ENCODE measurements around the gene EBLN1.

The EBLN1 gene

DNA sequence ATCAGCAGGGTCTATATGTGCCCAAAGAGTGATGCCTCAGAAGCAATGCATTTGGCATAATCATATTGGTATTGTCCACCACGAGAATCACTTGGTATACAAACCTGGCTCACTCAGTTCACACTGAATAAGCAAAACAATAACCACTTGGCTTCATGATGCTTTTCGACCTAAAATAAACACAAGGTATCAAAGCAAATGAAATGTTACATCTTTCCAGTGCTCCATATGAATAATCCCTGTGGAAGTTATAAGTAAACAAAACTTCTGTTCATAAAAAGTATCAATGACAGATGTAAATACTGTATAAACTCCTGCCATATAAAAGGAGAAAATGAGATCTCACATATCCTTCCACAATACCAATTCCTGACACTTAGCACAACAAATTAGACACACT is 29.8 kb upstream of the EBLN1 start:
- no peak overlapping the region for H3K27ac ChIP-seq (ENCODE audit: low read length)

DNA sequence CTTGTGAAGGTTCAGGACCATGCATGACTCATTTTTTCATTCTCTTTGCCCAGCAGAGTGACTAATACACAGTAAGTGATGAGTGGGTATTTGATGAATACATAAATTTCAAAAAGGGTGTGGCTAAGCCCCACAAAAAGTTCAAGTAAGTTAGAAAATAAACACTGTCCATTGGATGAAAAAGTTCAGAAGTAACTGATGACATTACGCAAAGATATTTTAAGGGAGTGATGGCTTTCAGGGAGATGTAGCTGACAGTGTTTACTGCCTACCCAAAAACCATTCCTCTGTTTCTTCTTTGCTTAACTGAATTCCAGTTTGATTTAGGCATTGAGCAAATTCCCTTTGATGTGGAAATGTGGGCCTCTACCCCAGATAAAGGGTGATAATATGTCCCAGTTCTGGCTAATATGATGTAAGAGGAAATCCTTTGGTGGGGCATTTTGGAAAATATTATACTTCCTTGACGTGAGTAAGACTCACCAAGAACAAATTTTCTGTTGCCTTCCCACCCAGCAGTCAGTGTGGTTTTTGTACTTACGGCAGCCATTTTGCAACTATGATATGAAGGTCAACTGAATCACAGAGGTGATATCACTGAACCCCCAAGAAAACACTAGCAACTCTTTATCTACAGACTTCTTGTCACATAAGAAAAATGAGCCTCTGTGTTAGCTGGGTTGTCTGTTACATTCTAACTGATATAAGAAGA is 29.0 kb upstream of the EBLN1 start:
- Histone ChIP-seq H3K4me1 (ENCODE audit: control insufficient read depth, insufficient read depth, low read length) (no peaks in the 10 kb centered on the region), H3K9ac (ENCODE audit: low read length in 2 of 2) (no peak overlapping the region), H3K27me3 (ENCODE audit: control insufficient read depth in 1 of 2, insufficient read depth in 2 of 2, low read length in 2 of 2) (no peaks in the 10 kb centered on the region), H3K36me3 (ENCODE audit: control insufficient read depth in 2 of 2, insufficient read depth in 2 of 2, low read length in 2 of 2) (no peaks in the 10 kb centered on the region), H3K4me3 (ENCODE audit: low read length in 2 of 2) (no peak overlapping the region), H3K9me3 (ENCODE audit: control insufficient read depth in 2 of 2, low read length in 2 of 2) (no peaks in the 10 kb centered on the region), H3K27ac (ENCODE audit: low read length) (no peak overlapping the region)

More for the DNA sequence above, 29.8 kb upstream of the EBLN1 start:
- Histone ChIP-seq H3K4me3 (ENCODE audit: low read length in 2 of 2) (no peak overlapping the region), H3K9me3 (ENCODE audit: control insufficient read depth in 2 of 2, low read length in 2 of 2) (no peaks in the 10 kb centered on the region), H3K27me3 (ENCODE audit: control insufficient read depth in 1 of 2, insufficient read depth in 2 of 2, low read length in 2 of 2) (no peaks in the 10 kb centered on the region), H3K9ac (ENCODE audit: low read length in 2 of 2) (no peak overlapping the region), H3K36me3 (ENCODE audit: control insufficient read depth in 2 of 2, insufficient read depth in 2 of 2, low read length in 2 of 2) (no peaks in the 10 kb centered on the region), H3K4me1 (ENCODE audit: control insufficient read depth, insufficient read depth, low read length) (no peaks in the 10 kb centered on the region)

DNA sequence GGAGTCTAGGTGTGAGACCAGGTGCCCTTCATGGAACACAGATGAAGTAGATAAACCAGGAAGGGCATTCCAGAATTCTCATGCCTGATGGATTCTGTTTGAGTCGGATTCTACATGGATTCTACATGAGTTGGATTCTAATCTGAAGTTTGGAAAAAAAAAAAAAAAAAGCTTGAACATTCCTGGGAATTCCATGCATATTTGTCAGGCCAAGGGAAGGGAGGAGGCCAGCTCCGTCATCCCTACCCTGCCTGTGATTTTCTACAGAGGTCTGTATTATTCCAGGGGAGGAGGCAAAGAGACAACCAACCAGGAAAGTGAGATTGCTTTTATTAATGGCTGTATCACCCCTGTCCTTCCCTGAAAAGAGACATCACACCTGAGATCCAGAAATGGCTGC is 27.8 kb upstream of the EBLN1 start:
- no peak overlapping the region for H3K27ac ChIP-seq (ENCODE audit: low read length)
- H3K9ac ChIP-seq (ENCODE audit: low read length in 2 of 2): no peak overlapping the region
- no peaks in the 10 kb centered on the region for H3K4me1 ChIP-seq (ENCODE audit: control insufficient read depth, insufficient read depth, low read length)
- peaks cover 0 to 3% of the 10 kb centered on the region in 2 donors for H3K27me3 ChIP-seq (ENCODE audit: control insufficient read depth in 1 of 2, insufficient read depth in 2 of 2, low read length in 2 of 2)
- H3K9me3 ChIP-seq (ENCODE audit: control insufficient read depth in 2 of 2, low read length in 2 of 2): no peaks in the 10 kb centered on the region
- no peaks in the 10 kb centered on the region for H3K36me3 ChIP-seq (ENCODE audit: control insufficient read depth in 2 of 2, insufficient read depth in 2 of 2, low read length in 2 of 2)
- H3K4me3 ChIP-seq (ENCODE audit: low read length in 2 of 2): no peak overlapping the region

DNA sequence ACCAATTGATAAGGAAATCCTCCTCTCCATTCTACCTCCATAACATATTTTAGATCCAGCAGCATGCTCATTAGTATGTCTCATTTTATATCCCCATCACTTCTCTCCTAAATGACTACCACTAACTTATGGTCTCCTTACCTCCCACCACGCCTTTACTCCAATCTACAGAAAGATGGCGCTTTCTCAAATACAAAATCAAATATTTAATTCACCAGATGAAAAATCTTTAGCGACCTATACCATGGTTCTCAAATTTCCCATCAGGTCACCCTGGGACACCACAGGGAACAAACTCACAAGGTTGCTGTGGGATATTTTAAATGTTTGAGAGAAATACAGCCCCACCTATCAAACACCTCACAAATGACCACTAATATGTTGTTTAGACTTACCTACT is 27.0 kb upstream of the EBLN1 start:
- Histone ChIP-seq H3K9me3 (ENCODE audit: control insufficient read depth in 2 of 2, low read length in 2 of 2) (no peaks in the 10 kb centered on the region), H3K27me3 (ENCODE audit: control insufficient read depth in 1 of 2, insufficient read depth in 2 of 2, low read length in 2 of 2) (peaks cover 0 to 4% of the 10 kb centered on the region in 2 donors), H3K27ac (ENCODE audit: low read length) (no peak overlapping the region), H3K4me1 (ENCODE audit: control insufficient read depth, insufficient read depth, low read length) (no peaks in the 10 kb centered on the region), H3K9ac (ENCODE audit: low read length in 2 of 2) (no peak overlapping the region), H3K4me3 (ENCODE audit: low read length in 2 of 2) (no peak overlapping the region), H3K36me3 (ENCODE audit: control insufficient read depth in 2 of 2, insufficient read depth in 2 of 2, low read length in 2 of 2) (no peaks in the 10 kb centered on the region)

DNA sequence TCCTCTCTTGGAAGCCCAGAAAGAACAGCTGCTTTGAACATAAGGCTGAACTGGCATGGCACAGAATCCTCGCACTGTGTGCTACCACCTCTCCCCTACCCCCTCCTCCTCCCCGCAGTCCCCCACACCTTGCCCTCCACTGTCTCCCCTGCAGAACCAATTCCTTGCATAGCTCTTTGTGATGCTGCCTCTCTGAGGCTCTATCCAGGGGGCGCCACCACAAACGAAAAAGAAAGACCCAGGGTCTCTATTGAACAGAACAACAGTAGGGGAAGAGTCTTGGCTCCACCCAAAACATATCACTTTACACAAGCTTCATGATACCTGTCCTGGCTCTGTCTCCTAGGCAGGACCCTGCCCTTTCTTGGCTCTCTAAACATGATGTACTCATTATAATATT is 26.2 kb upstream of the EBLN1 start:
- no peak overlapping the region for H3K4me3 ChIP-seq (ENCODE audit: low read length in 2 of 2)
- no peak overlapping the region for H3K9ac ChIP-seq (ENCODE audit: low read length in 2 of 2)
- H3K27ac ChIP-seq (ENCODE audit: low read length): no peak overlapping the region
- H3K27me3 ChIP-seq (ENCODE audit: control insufficient read depth in 1 of 2, insufficient read depth in 2 of 2, low read length in 2 of 2): peaks cover 0 to 5% of the 10 kb centered on the region in 2 donors
- H3K36me3 ChIP-seq (ENCODE audit: control insufficient read depth in 2 of 2, insufficient read depth in 2 of 2, low read length in 2 of 2): no peaks in the 10 kb centered on the region
- H3K4me1 ChIP-seq (ENCODE audit: control insufficient read depth, insufficient read depth, low read length): no peaks in the 10 kb centered on the region
- no peaks in the 10 kb centered on the region for H3K9me3 ChIP-seq (ENCODE audit: control insufficient read depth in 2 of 2, low read length in 2 of 2)

GRCh38 chr10:22243321-22243720 is 25.5 kb upstream of the EBLN1 start:
- no peak overlapping the region for H3K9ac ChIP-seq (ENCODE audit: low read length in 2 of 2)

DNA sequence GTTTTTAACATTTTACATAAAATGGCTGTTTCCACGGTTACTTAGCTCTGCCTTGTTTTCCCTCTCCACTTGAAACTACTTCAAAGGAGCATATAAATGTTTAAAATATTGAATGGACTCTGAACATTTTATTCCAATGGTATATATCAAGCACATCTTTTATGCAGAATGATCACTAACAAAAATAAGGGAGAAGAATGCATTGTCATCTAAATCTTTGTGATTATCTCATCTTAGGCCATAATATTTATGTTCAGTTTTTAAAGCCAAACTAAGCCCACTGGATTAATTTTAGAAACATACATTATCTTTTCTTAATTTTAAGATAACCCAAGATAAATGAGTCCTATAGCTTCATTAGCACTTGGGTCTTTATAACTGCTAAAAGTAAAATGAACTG is 13.4 kb upstream of the EBLN1 start:
- no peak overlapping the region for H3K4me3 ChIP-seq (ENCODE audit: low read length in 2 of 2)
- H3K9me3 ChIP-seq (ENCODE audit: control insufficient read depth in 2 of 2, low read length in 2 of 2): no peaks in the 10 kb centered on the region
- H3K36me3 ChIP-seq (ENCODE audit: control insufficient read depth in 2 of 2, insufficient read depth in 2 of 2, low read length in 2 of 2): no peaks in the 10 kb centered on the region
- H3K27ac ChIP-seq (ENCODE audit: low read length): no peak overlapping the region
- H3K27me3 ChIP-seq (ENCODE audit: control insufficient read depth in 1 of 2, insufficient read depth in 2 of 2, low read length in 2 of 2): no peaks in the 10 kb centered on the region
- H3K4me1 ChIP-seq (ENCODE audit: control insufficient read depth, insufficient read depth, low read length): peaks cover 4% of the 10 kb centered on the region
- no peak overlapping the region for H3K9ac ChIP-seq (ENCODE audit: low read length in 2 of 2)

More at GRCh38 chr10:22243321-22243720, 25.5 kb upstream of the EBLN1 start:
- Histone ChIP-seq H3K4me1 (ENCODE audit: control insufficient read depth, insufficient read depth, low read length) (no peaks in the 10 kb centered on the region), H3K9me3 (ENCODE audit: control insufficient read depth in 2 of 2, low read length in 2 of 2) (no peaks in the 10 kb centered on the region), H3K27me3 (ENCODE audit: control insufficient read depth in 1 of 2, insufficient read depth in 2 of 2, low read length in 2 of 2) (peaks cover 0 to 5% of the 10 kb centered on the region in 2 donors), H3K36me3 (ENCODE audit: control insufficient read depth in 2 of 2, insufficient read depth in 2 of 2, low read length in 2 of 2) (no peaks in the 10 kb centered on the region), H3K27ac (ENCODE audit: low read length) (no peak overlapping the region), H3K4me3 (ENCODE audit: low read length in 2 of 2) (no peak overlapping the region)

DNA sequence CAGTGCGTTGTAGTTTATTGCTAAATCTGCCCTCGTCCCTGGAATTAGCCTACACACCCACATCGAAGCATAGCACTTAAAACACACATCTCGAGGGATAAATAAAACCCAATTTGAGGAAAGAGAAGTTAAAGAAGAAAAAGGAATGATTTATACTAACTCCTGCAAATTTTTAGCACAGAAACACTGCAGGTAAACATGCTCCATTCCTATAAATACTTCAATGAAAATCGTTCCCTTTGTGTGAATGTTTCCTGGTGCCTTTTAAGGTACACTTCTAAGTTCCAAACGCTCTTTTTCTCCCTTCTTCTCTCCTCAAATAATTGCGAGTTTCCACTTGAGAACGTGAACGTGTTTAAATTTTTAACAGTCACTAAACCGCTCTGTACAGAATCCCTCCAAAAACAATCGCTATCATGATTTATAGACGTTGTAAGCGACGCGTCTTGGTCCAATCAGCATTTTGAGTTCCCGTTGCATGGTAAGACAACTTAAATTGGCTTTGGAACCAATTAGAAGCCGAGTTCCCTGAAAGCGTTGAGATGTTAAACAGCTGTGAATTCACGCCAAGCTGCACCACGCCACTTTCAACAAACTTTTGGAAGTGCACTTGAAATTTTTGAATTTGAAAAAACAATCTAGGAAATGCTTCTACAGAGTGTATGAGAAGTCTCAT is 12.5 kb upstream of the EBLN1 start:
- Histone ChIP-seq H3K27me3 (ENCODE audit: control insufficient read depth in 1 of 2, insufficient read depth in 2 of 2, low read length in 2 of 2) (no peaks in the 10 kb centered on the region), H3K36me3 (ENCODE audit: control insufficient read depth in 2 of 2, insufficient read depth in 2 of 2, low read length in 2 of 2) (no peaks in the 10 kb centered on the region), H3K9ac (ENCODE audit: low read length in 2 of 2) (peak overlapping the region; percentile 83 to 86), H3K4me1 (ENCODE audit: control insufficient read depth, insufficient read depth, low read length) (peaks cover 4% of the 10 kb centered on the region), H3K4me3 (ENCODE audit: low read length in 2 of 2) (peak overlapping the region; percentile 59 to 83), H3K9me3 (ENCODE audit: control insufficient read depth in 2 of 2, low read length in 2 of 2) (no peaks in the 10 kb centered on the region), H3K27ac (ENCODE audit: low read length) (peak overlapping the region; percentile 78)

DNA sequence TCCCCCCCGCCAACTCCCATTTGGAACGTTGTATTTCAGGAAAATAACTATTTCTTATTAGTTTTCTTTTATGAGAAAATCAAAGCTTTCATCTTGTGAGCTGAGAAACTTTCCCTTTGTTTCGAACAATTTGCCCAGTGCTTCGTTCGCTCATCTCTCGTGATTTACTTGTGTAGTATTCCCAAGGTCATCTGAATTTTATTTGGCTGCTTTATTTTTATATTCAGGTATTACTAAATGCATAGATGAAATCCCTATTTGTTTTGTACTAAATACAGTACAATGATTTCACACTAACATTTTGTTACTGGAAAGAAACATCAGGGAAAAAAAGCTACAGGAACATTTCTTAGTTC is 12.0 kb upstream of the EBLN1 start:
- H3K27ac ChIP-seq (ENCODE audit: low read length): peak overlapping the region; percentile 78
- H3K4me3 ChIP-seq (ENCODE audit: low read length in 2 of 2): peak overlapping the region; percentile 59 to 83
- no peaks in the 10 kb centered on the region for H3K27me3 ChIP-seq (ENCODE audit: control insufficient read depth in 1 of 2, insufficient read depth in 2 of 2, low read length in 2 of 2)
- peak overlapping the region; percentile 83 to 86 for H3K9ac ChIP-seq (ENCODE audit: low read length in 2 of 2)
- H3K9me3 ChIP-seq (ENCODE audit: control insufficient read depth in 2 of 2, low read length in 2 of 2): no peaks in the 10 kb centered on the region
- H3K4me1 ChIP-seq (ENCODE audit: control insufficient read depth, insufficient read depth, low read length): peaks cover 4% of the 10 kb centered on the region
- no peaks in the 10 kb centered on the region for H3K36me3 ChIP-seq (ENCODE audit: control insufficient read depth in 2 of 2, insufficient read depth in 2 of 2, low read length in 2 of 2)

DNA sequence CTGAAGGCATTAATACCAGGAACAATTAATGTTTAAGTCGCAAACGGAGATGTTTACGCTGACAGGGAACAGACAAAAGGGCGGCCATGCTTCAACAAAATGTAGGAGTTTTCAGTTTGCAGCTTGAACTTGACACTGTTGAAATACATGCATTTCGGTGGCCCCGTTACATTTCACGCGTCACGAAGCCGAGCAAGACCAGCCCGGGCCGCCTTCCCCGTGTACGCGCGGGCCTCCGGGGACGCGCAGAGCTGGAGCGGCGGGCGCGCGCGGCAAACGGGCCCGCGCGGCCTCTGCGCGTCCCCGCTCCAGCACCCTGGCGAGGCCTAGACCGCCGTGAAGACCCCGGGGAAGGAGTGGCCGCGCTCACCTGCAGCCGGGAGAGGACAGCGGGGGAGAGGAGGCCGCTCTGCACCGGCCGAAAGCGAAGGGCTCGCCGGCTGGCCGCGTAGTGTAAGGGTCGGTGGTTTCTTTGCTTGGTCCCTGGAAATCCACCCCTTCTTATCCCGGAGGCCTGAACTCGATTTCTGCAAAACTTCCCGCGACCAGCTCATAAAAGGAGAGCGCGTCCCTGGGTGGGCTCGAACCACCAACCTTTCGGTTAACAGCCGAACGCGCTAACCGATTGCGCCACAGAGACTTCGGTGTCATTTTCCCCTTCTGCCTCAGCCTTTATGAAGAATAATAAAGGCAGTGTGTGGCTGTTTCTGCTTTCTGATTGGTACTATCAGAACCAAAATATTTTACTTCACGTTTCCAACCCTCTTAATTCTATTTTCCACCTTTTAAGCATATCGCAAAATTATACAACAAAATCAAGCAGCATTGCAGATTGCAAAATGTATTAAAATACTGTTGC is 11.4 kb upstream of the EBLN1 start:
- Histone ChIP-seq H3K4me3 (ENCODE audit: low read length in 2 of 2) (peak overlapping the region; percentile 59 to 83), H3K9me3 (ENCODE audit: control insufficient read depth in 2 of 2, low read length in 2 of 2) (no peaks in the 10 kb centered on the region), H3K36me3 (ENCODE audit: control insufficient read depth in 2 of 2, insufficient read depth in 2 of 2, low read length in 2 of 2) (no peaks in the 10 kb centered on the region), H3K27ac (ENCODE audit: low read length) (peak overlapping the region; percentile 78), H3K9ac (ENCODE audit: low read length in 2 of 2) (peak overlapping the region; percentile 83 to 86), H3K27me3 (ENCODE audit: control insufficient read depth in 1 of 2, insufficient read depth in 2 of 2, low read length in 2 of 2) (no peaks in the 10 kb centered on the region), H3K4me1 (ENCODE audit: control insufficient read depth, insufficient read depth, low read length) (peaks cover 4% of the 10 kb centered on the region)

Measured in stomach smooth muscle (tissue), 2 donors.